ENCODE measurements around the gene MLLT3. TPM values are rescaled to one million over a fixed set of nuclear protein-coding genes. Genes with fewer than 3 reads are reported as not detected.

The MLLT3 gene
- total and polyA plus RNA-seq, 2 of the 8 experiments (the other 6 are each of a cell fraction or from before 2014, with no cell fraction given), result 5.9 to 9.6 TPM

DNA sequence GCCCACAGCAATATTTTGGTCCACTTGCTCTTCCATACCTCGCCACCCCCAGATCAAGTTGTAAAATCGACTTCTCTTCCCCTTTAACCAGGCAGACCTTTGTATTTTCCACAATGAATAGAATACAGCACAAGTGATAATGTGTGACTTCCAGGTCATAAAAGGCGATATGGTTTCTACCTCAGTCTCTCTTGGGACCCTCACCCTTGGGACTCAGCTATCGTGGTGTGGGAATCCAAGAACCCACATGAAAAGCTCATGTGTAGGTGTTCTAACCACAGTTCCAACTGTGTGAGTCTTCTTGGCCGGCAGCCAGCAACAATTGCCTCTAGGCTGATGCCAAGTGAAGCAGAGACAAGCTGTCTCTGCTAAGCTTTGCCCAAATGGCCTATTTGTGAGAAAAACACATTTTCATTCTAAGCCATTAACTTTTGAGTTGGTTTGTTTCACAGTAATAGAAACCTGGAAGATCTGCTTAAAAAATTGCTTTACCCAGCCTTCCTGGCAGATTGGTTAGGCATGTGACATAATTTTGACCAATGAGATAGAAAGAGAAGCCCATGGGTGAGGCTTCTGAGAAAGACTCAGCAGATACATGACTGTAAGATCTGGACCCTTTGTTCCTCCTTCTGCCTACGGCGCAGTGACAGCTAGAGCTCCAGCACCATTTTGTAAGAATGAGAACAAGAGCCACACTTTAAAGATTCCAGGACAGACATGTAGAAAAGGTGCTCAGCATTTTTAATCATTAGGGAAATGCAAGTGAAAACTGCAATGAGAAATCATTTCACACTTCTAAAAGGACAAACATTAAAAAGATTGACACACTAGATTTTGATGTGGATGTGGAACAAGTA is 18.3 kb upstream of the MLLT3 start:
- H3K4me3 ChIP-seq (ENCODE audit: extremely low read depth in 1 of 4, insufficient read depth in 2 of 4, low read depth in 3 of 4, low read length in 4 of 4), result no peak overlapping the region
- H3K56ac ChIP-seq (replicated peaks; ENCODE audit: insufficient read length, low read depth, low read length), result no peak overlapping the region
- H2BK5ac ChIP-seq (ENCODE audit: low read depth, low read length), result no peak overlapping the region
- H4K91ac ChIP-seq (replicated peaks; ENCODE audit: insufficient read length, low read length), result no peak overlapping the region
- H3K79me1 ChIP-seq (ENCODE audit: low read depth, low read length), result no peaks in the 10 kb centered on the region
- H3K36me3 ChIP-seq (ENCODE audit: control insufficient read depth in 2 of 4, insufficient read depth in 4 of 4, low read length in 3 of 4), result no peaks in the 10 kb centered on the region
- H3K4me2 ChIP-seq (ENCODE audit: insufficient read depth in 1 of 2, low read depth in 2 of 2, low read length in 2 of 2), result no peak overlapping the region
- H3K4me1 ChIP-seq (replicated peaks in 1 of 4; ENCODE audit: control insufficient read depth in 3 of 4, insufficient read depth in 4 of 4, low read length in 3 of 4), result peaks cover 0 to 4% (median 0%) of the 10 kb centered on the region in 4 experiments; a peak in 2 of 7 replicates
- no peak overlapping the region for H2BK12ac ChIP-seq (ENCODE audit: low read depth, low read length)
- H3K79me2 ChIP-seq (ENCODE audit: control insufficient read depth in 1 of 2, insufficient read depth in 2 of 2, low read length in 2 of 2), result no peaks in the 10 kb centered on the region
- no peaks in the 10 kb centered on the region for H3K27me3 ChIP-seq (replicated peaks in 1 of 4; ENCODE audit: control insufficient read depth in 3 of 4, extremely low read depth in 1 of 4, insufficient read depth in 3 of 4, low read length in 3 of 4)
- no peak overlapping the region for H3K23ac ChIP-seq (ENCODE audit: insufficient read length)
- no peak overlapping the region for H3K9ac ChIP-seq (replicated peaks in 1 of 4; ENCODE audit: extremely low read depth in 1 of 4, low read depth in 3 of 4, low read length in 3 of 4)
- no peaks in the 10 kb centered on the region for H3K9me3 ChIP-seq (ENCODE audit: insufficient read depth in 2 of 2, low read depth in 1 of 2, low read length in 1 of 2)
- no peak overlapping the region for H2BK120ac ChIP-seq (replicated peaks; ENCODE audit: low read depth, low read length)
- H2AK5ac ChIP-seq (ENCODE audit: low read depth, low read length), result no peak overlapping the region
- no peak for TF ChIP-seq BRCA1 (IDR thresholded peaks at IDR 0.05; ENCODE audit: low read depth, low read length)
- TF ChIP-seq TAF7 (optimal IDR thresholded peaks at IDR 0.05; ENCODE audit: borderline replicate concordance, low read depth, low read length), result no peak
- TF ChIP-seq BACH1 (IDR thresholded peaks at IDR 0.05; ENCODE audit: low read length), result no peak
- no peak for TF ChIP-seq MAFK (IDR thresholded peaks at IDR 0.05; ENCODE audit: low read depth, low read length)
- TF ChIP-seq, protein P1, sequence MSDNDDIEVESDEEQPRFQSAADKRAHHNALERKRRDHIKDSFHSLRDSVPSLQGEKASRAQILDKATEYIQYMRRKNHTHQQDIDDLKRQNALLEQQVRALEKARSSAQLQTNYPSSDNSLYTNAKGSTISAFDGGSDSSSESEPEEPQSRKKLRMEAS (IDR thresholded peaks at IDR 0.05), result no peak
- no peak for TF ChIP-seq RBBP5 (IDR thresholded peaks at IDR 0.05; ENCODE audit: borderline replicate concordance, low read depth, low read length)
- no peak overlapping the region for H2AFZ ChIP-seq (ENCODE audit: low read length)
- 95% methylated on average over 7 of the region's 7 CpGs; no CpG with 5 or more reads in 1 of the 2 experiments for WGBS, 2 experiments (ENCODE audit: extremely low coverage in 1 of 2, insufficient coverage in 1 of 2, insufficient read length in 1 of 2, insufficient replicate concordance in 2 of 2, low coverage in 1 of 2, low lambda C conversion rate in 2 of 2, missing lambda C conversion rate in 1 of 2)
- H3K27ac ChIP-seq (ENCODE audit: low read depth, low read length), result no peak overlapping the region
- H3K23me2 ChIP-seq (ENCODE audit: low read depth, low read length), result peaks cover 2% of the 10 kb centered on the region; the same call in 1 of the 2 replicates
- H3K14ac ChIP-seq (ENCODE audit: insufficient read length), result no peak overlapping the region
- no peak overlapping the region for H3K18ac ChIP-seq (ENCODE audit: extremely low read depth, low read length)
- ChIA-PET POLR2A (ENCODE audit: partially characterized antibody) (interaction anchor here (1.0 kb wide), 1 partner anchor 18 kb away, joined by 3 read pairs; no protein-coding TSS in a partner anchor), CTCF (ENCODE audit: partially characterized antibody) (interaction anchor here (0.8 to 1.2 kb wide), 2 partner anchors 12 to 18 kb away, joined by 3 to 5 read pairs; partner anchors contain the start of gene MLLT3)
- no peaks in the 10 kb centered on the region for H4K20me1 ChIP-seq (replicated peaks in 1 of 2; ENCODE audit: control insufficient read depth in 1 of 2, insufficient read depth in 2 of 2, low read length in 2 of 2)
- H2BK20ac ChIP-seq (ENCODE audit: low read length), result no peak overlapping the region
- DNase-seq (ENCODE audit: low read depth in 1 of 2, low spot score in 2 of 2), result no peak
- no peak overlapping the region for H3K4ac ChIP-seq (replicated peaks; ENCODE audit: insufficient read length, low read depth, low read length)
- FAIRE-seq, result no peak
- H4K8ac ChIP-seq (ENCODE audit: extremely low read depth, insufficient read depth, low read length), result no peak overlapping the region
- H4K5ac ChIP-seq (ENCODE audit: insufficient read length, low read depth, low read length), result no peak overlapping the region
- no peak overlapping the region for H2BK15ac ChIP-seq (ENCODE audit: low read length)

Data from H1 (cell line).